Measurements from ENCODE around the gene SPATA7.

GRCh38 chr14:88363644-88364043 lies 21.8 kb upstream of the SPATA7 start:
- no peak for TF ChIP-seq POLR2AphosphoS5 (IDR thresholded peaks at IDR 0.05; ENCODE audit: low read depth, low read length)
- TF ChIP-seq REST (IDR thresholded peaks at IDR 0.05; ENCODE audit: insufficient read depth in 1 of 2, low read depth in 2 of 2, low read length in 2 of 2): no peak
- no peak for TF ChIP-seq TAF1 (IDR thresholded peaks at IDR 0.05; ENCODE audit: borderline replicate concordance, insufficient read depth, low read length)
- no peak for TF ChIP-seq FOXP2 (optimal IDR thresholded peaks at IDR 0.05; ENCODE audit: borderline replicate concordance, extremely low read depth, extremely low read length, insufficient read depth)
- TF ChIP-seq SIN3A (IDR thresholded peaks at IDR 0.05; ENCODE audit: borderline replicate concordance, insufficient read depth, low read length): no peak

Measured in PFSK-1 (cell line).